Activated T-cell treated with anti-CD3 and anti-CD28 coated beads, Interleukin-2, amount 50 U/mL, for 72 hours (primary cell): ENCODE data around the gene DENND10. TPM values are rescaled to one million over a fixed set of nuclear protein-coding genes. Genes with fewer than 3 reads are reported as not detected.
"Not testable (repeated sequence)": the region's sequence is repeated elsewhere in the genome, so short reads cannot be mapped to it uniquely, and the experiment has no call there.

ENCODE experiments used
- ATAC-seq, 2 donors: fragments of 150-1000 bp; cut with Tn5 transposase; replicated peaks in 1 of 2; 2 replicates each; pipeline ENCODE4 v1.10.0; 2021; ENCODE audit warnings: moderate library complexity in 2 of 2, mild to moderate bottlenecking in 1 of 2
- DNase-seq, 2 donors: peaks; one replicate each; pipeline ENCODE4 v3.0.0; 2021 to 2022; ENCODE audit warnings: mixed read lengths in 1 of 2
- H3K27ac Mint-ChIP-seq: one replicate; pipeline ENCODE4 v1.8.0; 2022; ENCODE audit warnings: mild to moderate bottlenecking, moderate library complexity, mixed read lengths
- H3K27me3 Mint-ChIP-seq: one replicate; pipeline ENCODE4 v1.8.0; 2022; ENCODE audit warnings: low read depth, mixed read lengths
- H3K36me3 Mint-ChIP-seq, 2 donors: one replicate each; pipeline ENCODE4 v1.8.0; 2022; ENCODE audit warnings: mixed read lengths in 2 of 2, mild to moderate bottlenecking in 1 of 2; ENCODE audit not compliant: insufficient read depth in 2 of 2
- H3K4me1 Mint-ChIP-seq: one replicate; pipeline ENCODE4 v1.8.0; 2022; ENCODE audit warnings: low read depth, mixed read lengths
- H3K4me3 Mint-ChIP-seq, 2 donors: one replicate each; pipeline ENCODE4 v1.8.0; 2022; ENCODE audit warnings: mild to moderate bottlenecking in 2 of 2, mixed read lengths in 2 of 2, moderate library complexity in 2 of 2
- H3K9me3 Mint-ChIP-seq, 2 donors: one replicate each; pipeline ENCODE4 v1.8.0; 2022; ENCODE audit warnings: mixed read lengths in 2 of 2
- total RNA-seq, 2 donors: library from RNA; stranded (reverse); gene quantifications; one replicate each; pipeline ENCODE4 v1.2.3, GENCODE V29; 2022

DENND10 gene
- total RNA-seq, 2 donors from 2014 or later: 39.4 to 41.3 TPM

DNA sequence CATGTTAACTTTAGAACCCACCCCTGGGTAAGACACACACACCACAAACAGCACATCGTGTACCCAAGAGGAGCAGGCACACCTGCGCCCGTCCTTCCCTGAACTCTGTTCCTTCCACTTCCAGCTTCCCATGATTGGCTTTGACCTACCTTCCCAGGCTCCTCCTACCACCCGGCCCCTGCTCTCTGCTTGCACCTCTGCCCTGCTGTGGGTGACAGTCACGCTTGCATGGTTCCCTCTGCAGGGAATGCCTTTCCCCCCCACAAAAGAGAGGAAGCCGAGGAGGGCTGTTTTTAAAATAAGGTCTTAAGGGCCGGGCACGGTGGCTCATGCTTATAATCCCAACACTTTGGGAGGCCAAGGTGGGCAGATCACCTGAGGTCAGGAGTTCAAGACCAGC lies 45.2 kb downstream of the DENND10 start:
- Mint-ChIP-seq H3K27ac (no peak overlapping the region), H3K36me3 (peaks cover 4 to 16% of the 10 kb centered on the region in 2 donors), H3K4me1 (no peaks in the 10 kb centered on the region), H3K27me3 (no peaks in the 10 kb centered on the region), H3K9me3 (no peaks in the 10 kb centered on the region), H3K4me3 (no peak overlapping the region)
- ATAC-seq: no peak
- no peak for DNase-seq

DNA sequence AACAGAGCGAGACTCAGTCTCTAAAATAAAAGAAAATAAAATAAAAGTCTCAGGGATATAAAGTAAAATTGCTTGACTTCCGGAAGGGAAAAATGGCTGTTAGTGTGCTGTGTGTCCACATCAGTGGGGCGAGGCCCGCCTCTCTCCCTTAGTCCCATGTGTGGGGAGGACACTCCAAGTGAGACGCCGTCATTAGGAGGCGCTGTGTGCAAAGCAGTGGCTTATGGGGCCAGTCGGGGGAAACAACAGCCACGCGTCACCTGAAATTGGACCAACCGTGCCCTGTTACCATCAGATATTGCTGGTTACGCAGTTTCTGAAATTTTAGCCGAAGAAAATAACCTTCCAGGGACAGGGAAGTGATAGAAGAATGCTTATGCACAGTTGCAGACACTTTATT lies 45.8 kb downstream of the DENND10 start:
- Mint-ChIP-seq H3K27me3 (no peaks in the 10 kb centered on the region), H3K4me3 (no peak overlapping the region), H3K27ac (no peak overlapping the region), H3K36me3 (peaks cover 5 to 21% of the 10 kb centered on the region in 2 donors), H3K4me1 (no peaks in the 10 kb centered on the region), H3K9me3 (no peaks in the 10 kb centered on the region)
- no peak for DNase-seq
- no peak for ATAC-seq

DNA sequence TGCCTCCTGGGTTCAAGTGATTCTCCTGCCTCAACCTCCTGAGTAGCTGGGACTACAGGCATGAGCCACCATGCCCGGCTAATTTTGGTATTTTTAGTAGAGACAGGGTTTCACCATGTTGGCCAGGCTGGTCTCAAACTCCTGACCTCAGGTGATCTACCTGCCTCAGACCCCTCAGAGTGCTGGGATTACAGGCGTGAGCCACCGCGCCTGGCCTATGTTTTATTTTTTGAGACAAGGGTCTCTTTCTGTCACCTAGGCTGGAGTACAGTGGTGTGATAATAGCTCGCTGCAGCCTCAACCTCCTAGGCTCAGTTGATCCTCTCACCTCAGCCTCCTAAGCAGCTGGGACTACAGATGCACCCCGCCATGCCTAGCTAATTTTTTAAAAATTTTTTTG lies 47.7 kb downstream of the DENND10 start:
- not testable (repeated sequence) for ATAC-seq, H3K27me3 Mint-ChIP-seq, H3K27ac Mint-ChIP-seq, H3K9me3 Mint-ChIP-seq, H3K4me3 Mint-ChIP-seq, H3K4me1 Mint-ChIP-seq, DNase-seq
- H3K36me3 Mint-ChIP-seq: peaks cover 9 to 31% of the 10 kb centered on the region in 2 donors

DNA sequence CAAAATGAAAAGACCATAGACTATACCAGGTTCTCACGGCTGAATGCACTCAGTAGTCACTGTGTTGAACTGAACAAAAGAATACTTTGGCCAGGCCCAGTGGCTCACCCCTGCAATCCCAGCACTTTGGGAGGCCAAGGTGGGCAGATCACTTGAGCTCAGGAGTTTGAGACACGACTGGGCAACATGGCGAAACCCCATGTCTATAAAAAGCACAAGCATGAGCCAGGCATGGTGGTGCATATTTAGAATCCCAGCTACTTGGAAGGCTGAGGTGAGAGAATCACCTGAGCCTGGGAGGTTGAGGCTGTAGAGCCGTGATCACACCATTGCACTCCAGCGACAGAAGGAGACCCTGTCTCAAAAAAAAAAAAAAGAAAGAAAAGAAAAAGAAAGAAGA lies 49.1 kb downstream of the DENND10 start:
- no peaks in the 10 kb centered on the region for H3K27me3 Mint-ChIP-seq
- H3K9me3 Mint-ChIP-seq: no peaks in the 10 kb centered on the region
- peak overlapping the region; percentile 80 for H3K27ac Mint-ChIP-seq
- peaks cover 10 to 36% of the 10 kb centered on the region in 2 donors for H3K36me3 Mint-ChIP-seq
- no peak overlapping the region for H3K4me3 Mint-ChIP-seq
- H3K4me1 Mint-ChIP-seq: peaks cover 4% of the 10 kb centered on the region
- DNase-seq (no peak), ATAC-seq (no peak)

DNA sequence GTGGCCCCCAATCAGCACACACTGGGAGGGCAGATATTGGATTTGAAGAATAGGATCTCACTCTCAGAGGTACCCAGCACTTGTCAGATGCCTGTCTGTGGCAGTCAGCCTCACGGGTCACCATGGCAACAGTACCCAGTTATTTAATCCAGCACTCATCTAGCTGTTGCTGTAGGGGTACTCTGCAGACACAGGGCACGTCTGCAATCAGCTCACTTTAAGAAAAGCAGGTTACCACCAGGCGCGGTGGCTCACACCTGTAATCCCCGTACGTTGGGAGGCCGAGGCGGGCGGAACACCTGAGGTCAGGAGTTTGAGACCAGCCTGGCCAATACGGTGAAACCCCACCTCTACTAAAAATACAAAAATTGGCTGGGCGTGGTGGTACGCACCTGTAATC lies 49.7 kb downstream of the DENND10 start:
- Mint-ChIP-seq H3K27me3 (no peaks in the 10 kb centered on the region), H3K9me3 (no peaks in the 10 kb centered on the region), H3K27ac (no peak overlapping the region), H3K36me3 (peaks cover 10 to 36% of the 10 kb centered on the region in 2 donors), H3K4me1 (peaks cover 4% of the 10 kb centered on the region), H3K4me3 (no peak overlapping the region)
- no peak for ATAC-seq
- DNase-seq: no peak

DNA sequence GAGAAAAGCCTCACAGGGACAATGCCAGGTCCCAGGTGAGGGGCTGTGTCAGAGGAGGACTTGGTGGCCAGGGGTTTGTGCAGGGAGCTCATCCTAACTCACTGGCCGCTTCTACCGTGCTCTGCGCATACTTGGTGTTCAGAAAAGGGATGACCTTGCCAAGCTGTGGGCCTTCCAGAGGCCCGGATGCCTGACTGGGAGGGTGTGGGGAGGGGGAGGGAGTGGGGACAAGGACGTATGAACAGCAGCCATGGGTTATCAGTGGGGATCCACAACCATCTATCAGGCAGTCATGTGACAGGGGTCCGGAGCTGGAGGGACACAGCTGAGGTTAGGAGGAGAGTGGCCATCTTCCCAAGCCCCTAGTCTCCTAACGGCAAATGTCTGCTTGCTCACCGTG lies 55.4 kb downstream of the DENND10 start:
- peaks cover 5 to 24% of the 10 kb centered on the region in 2 donors for H3K36me3 Mint-ChIP-seq

DNA sequence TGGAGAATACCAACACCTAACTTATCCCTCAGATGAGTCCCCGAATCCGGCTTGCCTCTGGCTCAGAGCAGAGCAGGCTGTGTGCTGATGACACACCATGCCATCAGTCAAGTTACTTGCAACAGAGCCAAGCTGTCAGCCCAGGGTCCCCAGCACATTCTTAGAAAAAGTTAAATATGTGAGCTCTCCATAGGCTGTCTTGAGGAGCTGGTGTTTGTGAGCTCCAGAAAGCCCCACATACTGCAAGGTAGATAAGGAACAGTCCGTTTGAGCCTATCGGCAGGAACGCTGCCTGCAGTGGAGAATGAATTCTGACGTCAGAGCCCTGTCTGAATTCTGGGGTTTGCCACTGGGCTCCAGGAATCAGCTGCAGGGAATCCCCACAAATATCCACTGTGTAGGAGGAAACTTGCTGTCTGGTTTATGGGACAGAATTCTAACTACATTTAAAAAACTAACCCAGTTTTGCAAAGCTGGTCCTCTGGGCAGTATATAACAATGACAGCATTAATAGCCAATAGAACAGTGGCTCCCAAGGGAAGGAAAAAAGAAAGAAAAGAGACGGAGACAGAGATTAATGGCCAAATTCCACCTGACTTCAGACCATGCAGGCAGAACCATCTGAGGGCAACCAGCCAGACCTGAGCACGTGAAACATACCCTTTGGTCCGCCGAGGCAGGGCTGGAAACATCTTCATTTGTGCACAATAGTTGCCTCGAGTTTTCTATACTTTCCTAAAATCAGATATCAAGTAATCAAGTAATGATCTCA lies 58.0 kb downstream of the DENND10 start:
- H3K9me3 Mint-ChIP-seq: no peaks in the 10 kb centered on the region
- no peak for ATAC-seq

More for the DNA sequence above, 55.4 kb downstream of the DENND10 start:
- Mint-ChIP-seq H3K27ac (no peak overlapping the region), H3K4me3 (no peak overlapping the region), H3K4me1 (peaks cover 30% of the 10 kb centered on the region), H3K9me3 (no peaks in the 10 kb centered on the region), H3K27me3 (no peaks in the 10 kb centered on the region)
- ATAC-seq: no peak
- DNase-seq: no peak

DNA sequence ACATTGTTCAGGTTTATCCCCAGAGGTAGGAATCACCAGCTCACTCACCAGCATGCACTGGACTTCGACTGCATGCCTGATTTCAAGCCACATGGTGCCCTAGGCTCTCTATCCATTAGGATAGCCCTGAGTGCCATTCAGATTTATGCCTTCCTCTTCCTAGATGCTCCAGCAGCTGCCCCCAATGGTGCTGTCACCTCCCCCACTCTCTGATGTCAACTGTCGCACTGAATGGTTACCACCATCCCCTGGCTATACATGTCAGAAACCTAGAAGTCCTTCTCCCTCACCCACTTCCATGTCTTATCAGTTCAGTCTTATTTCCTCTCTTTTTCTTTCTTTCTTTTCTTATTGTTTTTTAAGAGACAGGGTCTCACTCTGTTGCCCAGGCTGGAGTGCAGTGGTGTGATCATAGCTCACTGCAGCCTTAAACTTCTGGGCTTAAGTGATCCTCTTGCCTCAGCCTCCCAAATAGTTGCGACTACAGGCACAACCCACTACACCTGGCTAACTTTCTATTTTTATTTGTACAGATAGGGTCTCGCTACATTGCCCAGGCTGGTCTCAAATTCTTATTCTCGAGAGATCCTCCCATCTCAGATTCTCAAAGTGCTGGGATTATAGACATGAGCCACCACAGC lies 58.7 kb downstream of the DENND10 start:
- H3K27ac Mint-ChIP-seq: peak overlapping the region; percentile 4
- ATAC-seq: no peak
- peak overlapping the region in 1 of 2 donors; percentile 1 for H3K4me3 Mint-ChIP-seq
- H3K27me3 Mint-ChIP-seq: no peaks in the 10 kb centered on the region
- H3K9me3 Mint-ChIP-seq: no peaks in the 10 kb centered on the region
- no peak for DNase-seq
- peaks cover 50% of the 10 kb centered on the region for H3K4me1 Mint-ChIP-seq
- peaks cover 3 to 16% of the 10 kb centered on the region in 2 donors for H3K36me3 Mint-ChIP-seq

More for the DNA sequence above, 58.0 kb downstream of the DENND10 start:
- H3K36me3 Mint-ChIP-seq: peaks cover 0 to 10% of the 10 kb centered on the region in 2 donors
- peaks cover 43% of the 10 kb centered on the region for H3K4me1 Mint-ChIP-seq
- no peak for DNase-seq
- H3K4me3 Mint-ChIP-seq: peak overlapping the region in 1 of 2 donors; percentile 49
- no peak overlapping the region for H3K27ac Mint-ChIP-seq
- no peaks in the 10 kb centered on the region for H3K27me3 Mint-ChIP-seq

DNA sequence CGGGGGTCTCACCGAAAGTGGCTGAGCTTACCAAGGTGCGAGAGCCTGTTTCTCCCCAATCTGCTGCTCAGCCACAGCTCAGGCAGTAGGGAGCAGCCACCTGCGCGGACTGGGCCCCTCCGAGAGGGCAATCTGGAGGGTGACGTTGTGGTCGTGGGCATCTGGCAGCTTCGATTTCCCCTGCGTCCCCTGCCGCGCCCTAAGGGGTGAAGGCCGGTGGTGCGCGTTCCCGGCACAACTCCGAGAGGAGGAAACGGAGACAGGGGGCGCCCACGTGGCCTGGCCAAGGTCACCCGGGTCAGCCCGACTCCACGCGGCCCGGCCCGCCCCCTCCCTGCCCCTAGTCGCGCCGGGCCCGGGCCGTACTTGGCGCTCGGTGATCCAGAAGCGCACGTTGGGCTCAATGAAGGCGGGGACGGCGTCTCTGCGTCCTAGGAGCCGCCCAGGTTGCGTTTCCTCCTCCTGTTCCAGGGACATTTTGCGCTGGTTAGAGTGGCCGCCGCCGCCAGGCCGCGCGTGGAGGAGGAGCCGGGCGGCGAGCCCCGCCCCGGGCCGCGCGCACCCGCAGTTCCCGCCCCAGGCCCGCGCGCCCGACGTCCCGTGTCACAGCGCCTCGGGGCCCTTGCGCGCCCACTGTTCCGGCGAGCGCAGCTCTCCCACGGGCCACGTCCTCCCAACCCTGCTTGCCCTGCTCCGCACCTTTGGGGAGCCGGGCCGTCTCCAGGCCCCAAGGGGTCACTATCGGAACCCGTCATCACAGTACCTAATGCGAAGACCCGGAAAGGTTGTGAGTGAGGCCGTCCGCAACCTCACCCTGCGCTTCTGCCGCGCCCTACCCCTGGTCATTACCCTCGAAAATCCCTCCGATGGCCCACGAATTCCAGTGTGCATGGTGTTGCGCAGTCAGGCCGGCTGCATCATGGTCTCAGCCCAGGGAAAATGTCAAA lies 61.5 kb downstream of the DENND10 start, which contains the start of gene SFXN4:
Gene SFXN4 (minus strand): TSS at position 544 of the 947 bp plus-strand sequence. CDS start 67 bp downstream, at position 477.
- H3K36me3 Mint-ChIP-seq: peaks cover 11 to 22% of the 10 kb centered on the region in 2 donors
- no peaks in the 10 kb centered on the region for H3K9me3 Mint-ChIP-seq
- peaks cover 52% of the 10 kb centered on the region for H3K4me1 Mint-ChIP-seq
- peak within 1 kb of the TSS; percentile 68 for H3K27ac Mint-ChIP-seq
- ATAC-seq (peak; percentile 94), DNase-seq (peak; percentile 83 to 88)
- H3K4me3 Mint-ChIP-seq: peak within 1 kb of the TSS; percentile 90 to 92
- no peaks in the 10 kb centered on the region for H3K27me3 Mint-ChIP-seq

DNA sequence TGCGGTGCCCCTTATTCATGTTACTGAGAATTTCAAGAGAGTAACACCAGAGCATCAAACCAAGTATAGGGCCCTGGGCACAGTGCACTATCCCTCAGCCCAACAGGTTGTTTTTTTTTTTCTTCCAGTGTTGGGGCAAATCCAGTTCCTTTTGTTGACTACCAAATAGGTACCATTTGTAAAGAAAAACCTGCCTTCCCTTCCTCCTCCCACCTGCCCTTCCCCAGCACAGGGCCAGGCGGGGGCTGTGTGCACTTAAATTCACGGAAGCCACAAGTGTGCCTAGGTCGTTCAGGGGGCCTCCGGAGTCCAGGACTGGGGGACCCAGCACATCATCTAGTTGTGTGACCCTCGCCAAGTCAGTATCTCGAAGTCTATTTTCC lies 62.2 kb downstream of the DENND10 start:
- H3K27ac Mint-ChIP-seq: peak overlapping the region; percentile 23
- no peaks in the 10 kb centered on the region for H3K9me3 Mint-ChIP-seq
- H3K4me1 Mint-ChIP-seq: peaks cover 52% of the 10 kb centered on the region
- H3K4me3 Mint-ChIP-seq: peak overlapping the region; percentile 90 to 92
- DNase-seq (no peak), ATAC-seq (peak; percentile 5 to 10)
- H3K36me3 Mint-ChIP-seq: peaks cover 11 to 22% of the 10 kb centered on the region in 2 donors
- no peaks in the 10 kb centered on the region for H3K27me3 Mint-ChIP-seq

DNA sequence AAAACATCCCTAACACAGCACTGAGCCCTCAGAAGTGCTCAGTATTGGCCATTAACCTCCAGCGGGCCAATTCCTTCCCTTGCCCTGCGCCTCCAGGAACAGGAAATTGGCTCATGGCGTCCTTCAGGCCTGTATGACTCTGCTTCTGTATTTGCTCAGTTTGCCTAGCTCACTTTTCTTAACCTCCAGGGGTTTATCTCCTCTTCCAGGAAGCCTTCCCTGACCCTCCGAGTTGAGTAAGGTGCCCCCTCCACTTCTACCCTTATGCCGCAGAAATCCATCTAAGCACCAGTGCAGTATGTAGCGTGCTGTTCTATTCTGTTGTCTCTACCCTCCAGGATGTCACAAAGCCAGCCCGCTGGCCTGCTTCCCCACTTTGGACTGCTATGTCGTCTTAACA lies 62.7 kb downstream of the DENND10 start:
- ATAC-seq (no peak), DNase-seq (no peak)
- Mint-ChIP-seq H3K27me3 (no peaks in the 10 kb centered on the region), H3K36me3 (peaks cover 11 to 22% of the 10 kb centered on the region in 2 donors), H3K9me3 (no peaks in the 10 kb centered on the region), H3K4me1 (peaks cover 49% of the 10 kb centered on the region), H3K4me3 (peak overlapping the region; percentile 90 to 92), H3K27ac (peak overlapping the region; percentile 23)

DNA sequence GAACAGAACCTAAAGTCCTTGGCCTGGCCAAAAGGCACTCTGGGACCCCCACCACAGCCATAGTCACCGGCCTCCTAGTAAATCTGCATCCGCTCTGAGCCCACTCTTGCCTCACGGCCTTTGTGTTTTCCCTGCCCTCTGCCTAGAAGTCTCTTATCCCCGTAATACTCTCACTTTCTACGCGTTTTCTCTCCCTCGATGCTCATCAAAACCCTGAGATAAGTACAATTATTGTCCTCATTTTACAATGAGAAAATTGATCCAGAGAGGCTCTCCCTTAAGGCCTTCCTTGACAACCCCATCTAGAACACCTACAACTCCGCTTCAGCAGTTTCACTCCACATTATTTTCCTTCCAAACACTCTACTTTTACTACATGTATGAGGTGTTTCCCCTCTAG lies 63.1 kb downstream of the DENND10 start:
- no peak for ATAC-seq
- DNase-seq: no peak
- Mint-ChIP-seq H3K4me3 (peak overlapping the region; percentile 90 to 92), H3K27me3 (no peaks in the 10 kb centered on the region), H3K36me3 (peaks cover 11 to 22% of the 10 kb centered on the region in 2 donors), H3K27ac (peak overlapping the region; percentile 26), H3K9me3 (no peaks in the 10 kb centered on the region), H3K4me1 (peaks cover 44% of the 10 kb centered on the region)
